AML-193 (cell line): ENCODE data around the gene GDA.
"Not testable (repeated sequence)": the region's sequence is repeated elsewhere in the genome, so short reads cannot be mapped to it uniquely, and the experiment has no call there.

Source experiments
- DNase-seq, 2 experiments: peaks; one replicate each; lab custom pipeline; 2025; lab: John Stamatoyannopoulos, UW

The GDA gene

GRCh38 chr9:72207278-72207677, 58.0 kb downstream of the GDA start:
- no peak for DNase-seq

DNA sequence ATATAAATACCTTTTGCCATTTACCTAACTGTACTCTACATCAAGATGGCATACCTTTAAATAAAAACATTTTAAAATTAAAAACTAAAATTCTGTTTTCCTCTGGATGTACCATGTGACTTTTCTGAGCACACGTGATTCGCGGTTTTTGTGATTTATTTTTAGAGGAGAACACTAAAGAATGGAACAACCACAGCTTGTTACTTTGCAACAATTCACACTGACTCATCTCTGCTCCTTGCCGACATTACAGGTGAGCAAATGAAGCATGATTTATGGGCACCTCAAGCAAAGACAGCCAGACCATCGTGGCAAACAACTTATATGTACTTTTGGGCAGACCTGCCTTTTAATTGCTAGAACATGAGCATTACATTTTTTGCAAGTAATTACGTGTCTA, 61.3 kb downstream of the GDA start:
- no peak for DNase-seq

DNA sequence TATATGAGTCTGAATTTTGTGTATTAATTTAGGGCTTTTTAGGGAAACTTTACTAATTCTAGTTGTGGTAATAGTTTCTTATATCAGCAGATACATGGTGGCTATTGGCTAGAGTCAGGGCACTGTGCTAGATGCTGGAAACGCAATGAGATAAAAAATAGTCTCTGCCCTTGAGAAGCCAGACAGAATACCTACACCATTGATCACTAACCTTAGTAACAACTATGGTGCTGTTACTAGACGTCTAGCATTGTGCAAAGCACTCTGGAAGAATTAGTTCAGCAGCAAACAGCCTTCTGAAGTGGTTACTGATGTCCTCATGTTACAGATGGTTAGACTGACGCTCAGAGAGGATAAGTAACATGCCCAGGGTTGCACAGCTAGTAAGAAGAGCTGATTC, 61.8 kb downstream of the GDA start:
- no peak for DNase-seq

GRCh38 chr9:72213906-72214305, 64.7 kb downstream of the GDA start:
- DNase-seq, result no peak

GRCh38 chr9:72217306-72217842, 68.1 kb downstream of the GDA start:
- DNase-seq, result no peak

DNA sequence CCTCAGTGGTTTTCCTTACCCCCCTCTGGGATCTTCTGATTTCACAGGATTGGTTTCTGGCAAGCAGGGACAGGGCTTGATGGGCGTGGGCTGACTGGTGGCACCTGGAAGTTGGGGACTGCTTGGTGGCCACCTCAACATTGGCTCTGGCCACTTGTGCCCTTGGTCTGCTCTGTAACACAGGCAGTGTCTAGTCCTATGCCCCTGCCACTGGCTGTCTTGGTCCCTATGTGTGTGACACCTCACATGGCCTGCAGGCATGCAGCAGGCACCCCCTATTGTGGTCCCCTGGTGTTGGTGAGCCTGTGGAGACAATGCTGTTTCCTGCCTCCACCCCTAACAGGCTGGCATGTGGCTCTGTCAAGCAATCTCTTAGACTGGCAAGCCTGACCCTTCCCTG, 71.3 kb downstream of the GDA start:
- DNase-seq, result no peak

GRCh38 chr9:72226146-72226812, 77.0 kb downstream of the GDA start:
- no peak for DNase-seq

GRCh38 chr9:72228282-72228681, 79.0 kb downstream of the GDA start:
- DNase-seq, result no peak

- DNase-seq, result no peak
These were observed 83.5 kb downstream of the GDA start for GRCh38 chr9:72232778-72233177.

GRCh38 chr9:72247549-72247948, 98.3 kb downstream of the GDA start:
- DNase-seq, result no peak

DNA sequence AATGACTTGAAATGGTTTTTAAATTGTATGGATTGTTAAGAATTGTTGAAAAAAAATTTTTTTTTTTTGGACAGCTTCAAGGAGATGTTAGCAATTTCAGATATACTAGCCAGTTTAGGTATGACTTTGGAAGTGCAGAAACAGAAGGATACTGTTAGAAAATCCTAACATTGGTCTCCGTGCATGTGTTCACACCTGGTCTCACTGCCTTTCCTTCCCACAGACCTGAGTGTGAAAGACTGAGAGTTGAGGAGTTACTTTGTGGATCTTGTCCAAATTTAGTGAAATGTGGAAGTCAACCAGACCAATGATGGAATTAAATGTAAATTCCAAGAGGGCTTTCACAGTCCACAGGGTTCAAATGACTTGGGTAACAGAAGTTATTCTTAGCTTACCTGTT, 102.3 kb downstream of the GDA start:
- no peak for DNase-seq

DNA sequence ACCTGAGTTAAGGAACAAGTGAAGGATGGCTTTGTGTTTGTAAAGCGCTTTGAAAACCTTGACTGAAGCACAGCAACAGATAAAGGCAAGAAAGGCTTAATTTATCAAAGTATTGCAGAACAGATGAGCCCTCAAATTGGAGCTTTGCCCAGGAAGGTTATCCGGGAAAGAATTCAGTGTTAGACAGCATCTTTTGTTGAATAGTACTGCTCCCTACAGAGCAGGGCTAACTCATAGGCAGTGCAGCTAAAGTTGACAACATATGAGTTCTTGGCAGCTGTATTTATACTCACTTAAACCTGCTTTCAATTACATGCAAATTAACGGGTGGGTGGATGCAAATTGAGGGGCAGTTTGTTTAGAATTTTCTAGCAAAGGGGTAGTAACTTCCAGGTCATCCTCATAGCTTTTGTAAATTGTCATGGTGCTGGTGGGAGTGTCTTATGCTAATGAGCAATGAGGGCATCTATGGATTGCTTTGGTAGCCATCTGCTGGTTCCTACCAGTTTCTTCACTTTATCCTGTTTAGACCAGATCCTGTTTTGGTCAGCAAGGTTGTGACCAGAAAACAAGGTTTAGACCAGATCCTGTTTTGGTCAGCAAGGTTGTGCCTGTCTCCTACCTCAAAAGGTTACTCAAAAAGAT, 105.8 kb downstream of the GDA start:
- DNase-seq, result no peak

GRCh38 chr9:72255569-72255968, 106.3 kb downstream of the GDA start:
- DNase-seq, result no peak

DNA sequence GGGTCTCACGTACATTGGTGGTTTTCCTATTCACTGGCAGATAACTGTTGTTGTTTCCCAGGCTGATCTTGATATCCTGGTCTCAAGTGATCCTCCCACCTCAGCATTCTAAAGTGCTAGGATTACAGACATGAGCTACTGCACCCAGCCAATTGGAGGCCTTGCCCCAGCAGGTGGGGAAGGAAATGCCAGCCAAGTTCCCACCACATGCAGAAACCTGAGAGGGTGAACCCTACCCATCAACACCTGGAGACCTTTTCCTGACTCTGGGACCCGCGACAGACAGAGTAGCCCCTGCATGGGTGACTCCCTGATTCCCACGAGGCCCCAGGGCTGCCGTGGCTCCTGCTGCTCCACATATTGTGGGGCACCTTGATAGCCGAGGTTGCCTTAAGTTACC, 107.7 kb downstream of the GDA start:
- no peak for DNase-seq

- no peak for DNase-seq
These were observed 108.6 kb downstream of the GDA start for GRCh38 chr9:72257814-72258213.

GRCh38 chr9:72262063-72262462, 112.8 kb downstream of the GDA start:
- DNase-seq, result no peak

DNA sequence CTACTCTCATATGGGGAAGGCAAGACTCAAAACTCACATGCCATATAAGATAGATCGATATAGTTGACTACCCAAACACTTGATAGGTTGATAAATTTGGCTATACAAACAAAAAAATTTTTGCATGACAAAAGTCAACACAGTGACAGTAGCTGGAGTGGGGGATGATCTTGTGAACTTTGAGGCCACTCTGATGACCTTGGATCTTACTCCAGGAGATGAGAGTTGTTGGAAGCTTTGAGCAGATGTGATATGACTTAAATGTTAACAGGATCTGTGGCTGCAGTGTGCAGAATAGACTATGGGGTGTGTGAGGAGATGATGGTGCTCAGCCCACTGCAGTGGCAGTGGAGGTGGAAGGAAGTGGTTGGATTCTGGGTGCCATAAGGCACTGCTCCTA, 114.3 kb downstream of the GDA start:
- no peak for DNase-seq

DNA sequence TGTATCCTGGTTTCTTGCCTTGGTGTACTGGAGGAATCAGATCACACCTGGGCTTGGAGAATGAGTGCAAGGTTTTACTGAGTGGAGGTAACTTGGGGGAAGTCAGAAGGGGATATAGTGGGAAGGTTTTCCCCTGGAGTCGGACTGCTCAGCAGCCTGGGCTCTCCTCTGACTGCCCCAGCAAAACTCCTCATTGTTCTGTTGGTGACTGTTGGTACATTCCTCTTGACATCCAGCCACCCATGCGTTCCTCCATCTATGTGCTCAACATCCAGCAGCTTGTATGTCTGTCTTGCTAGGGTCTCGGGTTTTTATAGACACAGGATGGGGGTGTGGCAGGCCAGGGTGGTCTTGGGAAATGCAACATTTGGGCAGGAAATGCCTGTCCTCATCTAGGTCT, 119.7 kb downstream of the GDA start:
- no peak for DNase-seq

DNA sequence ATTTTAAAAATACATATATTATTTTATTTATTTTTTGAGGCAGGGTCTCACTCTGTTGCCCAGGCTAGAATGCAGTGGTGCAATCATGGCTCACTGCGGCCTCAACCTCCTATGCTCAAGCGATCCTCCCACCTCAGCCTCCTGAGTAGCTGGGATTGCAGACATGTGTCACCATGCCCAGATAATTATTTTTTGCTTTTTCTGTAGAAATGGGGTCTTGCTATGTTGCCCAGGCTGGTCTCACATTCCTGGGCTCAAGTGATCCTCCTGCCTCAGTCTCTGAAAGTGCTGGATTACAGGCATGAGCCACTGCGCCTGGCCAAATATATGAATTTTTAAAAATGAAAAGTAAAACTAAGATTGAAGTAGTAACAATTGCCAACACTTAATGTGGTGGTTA, 121.1 kb downstream of the GDA start:
- not testable (repeated sequence) for DNase-seq

- peak; percentile 43 to 54 for DNase-seq
These were observed 122.6 kb downstream of the GDA start for GRCh38 chr9:72271613-72272478.

DNA sequence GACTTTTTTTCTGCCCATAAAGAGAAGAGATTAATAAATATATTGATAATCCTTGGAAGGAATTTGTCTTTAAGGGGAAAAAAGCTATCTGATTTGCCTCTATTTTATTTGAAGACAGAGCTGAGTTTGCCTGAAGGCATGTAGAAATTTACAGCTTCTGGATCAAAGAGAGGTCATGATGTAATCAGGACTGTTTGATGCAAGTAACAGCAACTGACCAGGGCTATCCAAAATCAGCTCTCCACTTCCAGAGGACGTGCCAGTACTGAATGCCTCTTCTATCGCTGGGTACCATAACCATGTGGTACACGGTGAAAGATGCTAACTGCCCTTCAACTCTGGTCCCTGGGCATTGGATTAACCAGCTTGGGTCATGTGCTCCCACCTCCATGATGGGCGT, 125.2 kb downstream of the GDA start:
- no peak for DNase-seq

DNA sequence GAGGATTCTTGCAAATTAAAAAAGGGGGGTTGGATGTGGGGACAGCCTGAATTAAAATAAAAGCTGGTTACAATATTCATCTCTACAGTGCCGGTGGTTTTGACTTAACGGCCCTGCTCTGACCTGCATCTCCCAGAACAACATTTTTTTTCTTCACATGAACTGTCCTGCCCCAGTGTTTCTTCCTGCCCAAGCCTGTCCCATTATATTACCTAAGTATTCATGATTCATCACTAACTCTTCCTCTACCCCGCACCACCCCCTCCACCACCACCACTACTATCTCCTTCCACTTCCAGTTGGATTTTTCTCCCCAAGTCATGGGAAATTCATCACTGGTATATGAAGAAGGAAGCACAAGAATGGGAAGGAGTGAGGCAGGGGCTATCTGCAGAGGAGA, 125.7 kb downstream of the GDA start:
- DNase-seq, result no peak

- DNase-seq, result no peak
These were observed 127.2 kb downstream of the GDA start for GRCh38 chr9:72276429-72276828.
